GM18526 (cell line): ENCODE measurements around the gene PARD3.

Source experiments
- POLR2A ChIP-seq: IDR thresholded peaks from 3 replicates; pipeline ENCODE4 v1.6.1; 2011; ENCODE audit not compliant: insufficient read length; ENCODE audit errors: extremely low read depth

Gene PARD3

DNA sequence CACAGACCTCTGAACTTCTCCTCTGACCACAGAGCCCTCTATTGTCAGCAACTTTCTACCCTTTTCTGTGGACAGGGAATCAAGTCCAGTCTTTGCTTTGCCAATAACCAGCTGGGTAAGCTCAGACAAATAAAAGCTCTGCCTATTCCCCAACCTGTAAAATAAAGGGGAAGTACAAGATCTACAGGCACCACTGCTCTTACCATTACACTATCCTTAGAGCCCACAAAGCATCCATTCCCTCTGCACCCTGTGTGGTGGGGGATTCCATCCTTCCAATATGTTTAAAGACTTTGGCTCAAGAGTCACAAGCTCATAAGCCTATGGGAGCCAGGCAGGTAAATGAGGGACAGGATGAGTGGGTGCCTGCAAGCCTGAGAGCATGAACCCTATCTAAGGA lies 88.2 kb downstream of the PARD3 start:
- no peak for TF ChIP-seq POLR2A

GRCh38 chr10:34723750-34724149 lies 91.3 kb downstream of the PARD3 start:
- no peak for TF ChIP-seq POLR2A

GRCh38 chr10:34722404-34722803 lies 92.7 kb downstream of the PARD3 start:
- TF ChIP-seq POLR2A = no peak

DNA sequence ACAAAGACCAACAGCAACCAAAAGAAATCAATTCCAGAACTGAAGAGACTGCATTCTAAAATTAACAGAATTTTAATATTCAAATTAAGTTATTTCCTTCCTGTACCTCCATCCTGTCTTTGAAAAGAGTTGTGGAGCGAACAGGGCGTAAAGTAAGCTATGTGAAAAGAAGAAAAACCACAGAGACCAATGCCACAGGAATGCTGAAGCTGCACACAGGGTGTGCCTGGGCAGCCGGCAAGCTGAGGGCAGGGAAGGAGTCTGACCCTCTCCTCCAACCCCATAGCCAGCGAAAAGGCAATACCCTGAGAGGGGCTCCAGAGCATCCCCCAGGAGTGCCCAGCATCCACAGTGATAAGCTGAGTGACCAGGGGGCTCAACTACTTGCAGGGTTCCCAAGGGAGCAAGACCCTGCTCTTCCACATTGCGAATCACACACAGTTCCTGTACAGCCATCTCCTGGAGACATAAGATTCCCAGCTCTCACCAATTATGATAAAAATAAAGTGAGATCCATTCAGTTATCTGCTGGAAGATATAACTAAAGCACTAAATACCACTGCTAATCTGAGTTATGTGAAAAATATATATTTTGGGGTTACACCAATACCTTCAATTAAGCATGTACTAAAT lies 93.8 kb downstream of the PARD3 start:
- no peak for TF ChIP-seq POLR2A

DNA sequence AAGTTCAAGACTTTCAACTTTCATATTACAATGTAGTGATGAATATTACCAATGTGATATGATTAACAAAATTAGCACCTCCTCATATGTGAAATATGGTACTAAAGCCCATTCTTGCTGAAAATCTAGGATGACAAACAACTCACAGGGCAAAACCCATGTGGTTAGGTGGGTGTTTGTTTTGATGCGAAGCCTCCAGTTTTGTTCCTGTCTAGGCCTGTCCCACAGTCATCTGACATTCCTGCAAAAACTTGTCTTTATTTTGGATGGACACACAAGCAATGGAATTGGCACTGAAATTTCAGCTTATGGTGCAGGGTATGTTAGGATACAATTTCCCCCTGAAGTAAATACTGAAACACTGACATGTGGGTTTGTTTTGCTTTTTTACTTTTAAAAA lies 95.3 kb downstream of the PARD3 start:
- no peak for TF ChIP-seq POLR2A

DNA sequence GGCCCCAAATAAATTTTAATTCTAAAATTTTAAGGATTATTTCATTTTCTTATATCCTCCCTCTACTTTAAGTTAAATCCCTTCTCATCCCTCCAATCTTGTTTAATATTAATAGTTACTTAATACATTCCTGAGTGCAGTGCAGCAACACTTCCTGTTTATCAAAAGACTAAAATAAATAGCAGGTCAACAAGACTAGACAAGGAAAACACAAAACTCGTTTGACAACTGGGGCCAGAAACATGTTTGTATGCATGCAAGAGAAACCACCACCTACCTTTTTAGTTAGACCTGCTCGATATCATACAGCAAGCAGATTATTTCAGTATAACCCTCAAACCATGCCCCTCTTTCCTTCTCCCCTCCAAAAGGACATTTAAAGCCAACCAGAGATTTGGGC lies 95.8 kb downstream of the PARD3 start:
- no peak for TF ChIP-seq POLR2A

DNA sequence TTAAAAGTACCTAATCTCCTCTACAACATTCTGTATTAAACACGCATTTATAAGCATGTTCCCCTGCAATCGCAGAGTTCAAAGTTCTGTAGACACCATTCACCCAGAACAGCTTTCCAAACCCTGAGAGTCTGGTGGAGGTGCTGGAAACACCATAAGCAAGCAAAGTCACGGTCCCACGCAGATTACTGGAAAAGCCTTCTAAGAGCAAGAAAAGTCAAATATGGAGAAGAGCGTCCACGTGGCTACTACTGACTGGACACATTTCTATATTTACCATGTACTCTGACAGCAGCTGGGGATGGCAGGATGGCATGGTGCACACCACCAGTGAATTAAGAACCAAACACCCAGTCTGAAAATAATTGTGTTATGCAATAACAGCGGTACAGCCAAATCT lies 97.7 kb downstream of the PARD3 start:
- TF ChIP-seq POLR2A = no peak

DNA sequence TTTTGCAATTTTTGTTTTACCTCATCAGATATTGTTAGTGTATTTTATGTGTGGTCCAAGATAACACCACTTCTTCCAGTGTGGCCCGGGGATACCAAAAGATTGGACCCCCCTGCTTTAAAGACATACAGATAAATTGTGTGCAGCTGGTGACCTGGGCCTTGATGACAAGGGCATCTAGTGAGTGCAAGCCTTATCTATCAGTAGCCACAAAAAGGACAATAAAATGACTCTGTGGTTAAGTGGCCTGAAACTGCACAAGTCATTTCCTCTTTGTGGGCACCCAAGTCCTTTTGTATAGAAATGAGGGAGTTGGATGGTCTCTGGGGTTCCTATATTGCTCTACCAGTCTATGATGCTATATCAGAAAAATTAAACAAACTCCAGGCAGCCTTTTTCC lies 98.1 kb downstream of the PARD3 start:
- no peak for TF ChIP-seq POLR2A

DNA sequence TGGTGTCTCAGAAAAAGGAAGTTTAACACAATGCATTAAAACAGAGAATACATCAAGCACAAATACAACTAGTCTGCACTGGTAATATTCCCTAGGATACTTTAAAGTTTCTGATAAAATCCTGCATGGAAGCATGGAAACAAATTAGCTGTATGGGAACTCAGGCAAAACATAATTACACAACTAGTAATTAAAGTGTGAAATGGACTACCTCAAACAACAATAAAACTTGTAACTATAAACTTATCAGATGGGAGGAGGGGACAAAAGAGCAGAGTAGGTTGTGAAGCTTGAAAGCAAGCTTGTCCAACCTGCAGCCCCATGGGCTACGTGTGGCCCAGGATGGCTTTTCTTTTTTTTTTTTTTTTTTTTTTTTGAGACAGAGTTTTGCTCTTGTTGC lies 98.9 kb downstream of the PARD3 start:
- no peak for TF ChIP-seq POLR2A

- TF ChIP-seq POLR2A = no peak
These were observed 99.4 kb downstream of the PARD3 start for GRCh38 chr10:34715511-34716187.

- no peak for TF ChIP-seq POLR2A
These were observed 101.2 kb downstream of the PARD3 start for GRCh38 chr10:34713875-34714274.

DNA sequence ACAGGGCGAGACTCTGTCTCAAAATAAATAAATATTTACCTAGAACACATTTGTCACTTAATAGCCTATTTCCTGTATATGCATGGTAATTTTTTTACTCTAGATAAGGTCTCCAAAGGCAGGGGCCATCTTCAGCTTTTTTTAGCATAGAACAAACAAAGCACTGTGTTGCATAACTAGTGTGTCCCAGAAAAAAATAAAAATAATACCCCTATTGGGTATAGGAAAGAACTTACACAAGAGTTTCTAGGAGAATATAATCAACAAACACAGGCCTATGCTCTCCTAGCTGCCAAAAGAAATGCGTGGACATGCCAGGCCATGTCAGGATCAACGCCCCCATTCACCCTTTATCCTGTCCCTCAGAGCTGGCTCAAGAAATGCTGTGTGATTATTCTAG lies 103.6 kb downstream of the PARD3 start:
- TF ChIP-seq POLR2A = no peak

GRCh38 chr10:34710391-34710751 lies 104.7 kb downstream of the PARD3 start:
- no peak for TF ChIP-seq POLR2A

GRCh38 chr10:34709637-34710390 lies 105.3 kb downstream of the PARD3 start:
- no peak for TF ChIP-seq POLR2A

GRCh38 chr10:34707656-34708055 lies 107.4 kb downstream of the PARD3 start:
- TF ChIP-seq POLR2A = no peak

- no peak for TF ChIP-seq POLR2A
These were observed 108.9 kb downstream of the PARD3 start for GRCh38 chr10:34706147-34706546.
